ENCODE measurements around the gene NPEPL1. TPM values are rescaled to one million over a fixed set of nuclear protein-coding genes. Genes with fewer than 3 reads are reported as not detected.

NPEPL1 gene
- total and polyA plus RNA-seq, 10 of the 15 experiments (the other 5 are each of a cell fraction or from before 2014, with no cell fraction given) = 0.08 to 21.3 (median 10.2) TPM

DNA sequence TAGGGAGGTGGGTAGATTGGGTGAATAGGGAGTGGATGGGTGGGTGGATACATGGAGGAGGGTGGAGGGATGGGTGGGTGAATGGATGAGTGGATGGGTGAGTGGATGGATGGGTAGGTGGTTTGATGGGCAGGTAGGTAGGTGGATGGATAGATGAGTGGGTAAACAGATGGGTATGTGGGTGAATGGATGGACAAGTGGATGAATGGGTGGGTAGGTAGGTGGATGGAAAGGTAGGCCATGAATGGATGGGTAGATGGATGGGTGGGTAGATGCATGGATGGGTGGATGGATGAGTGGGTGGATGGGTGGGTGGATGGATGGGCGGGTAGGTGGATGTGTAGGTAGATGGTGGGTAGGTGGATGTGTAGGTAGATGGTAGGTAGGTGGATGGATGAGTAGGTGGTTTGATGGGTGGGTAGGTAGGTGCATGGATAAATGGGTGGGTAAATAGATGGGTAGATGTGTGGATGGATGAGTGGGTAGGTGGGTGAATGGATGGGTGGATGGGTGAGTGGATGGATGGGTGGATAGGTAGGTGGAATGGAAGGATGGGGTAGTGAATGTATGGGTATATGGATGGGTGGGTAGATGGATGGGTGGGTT lies 51.4 kb downstream of the NPEPL1 start:
- H3K4me1 ChIP-seq (ENCODE audit: control insufficient read depth, insufficient read depth, low read length) = no peaks in the 10 kb centered on the region
- in situ Hi-C loops (cut with MboI) = no loop called here
- ChIA-PET RAD21 (ENCODE audit: unreplicated experiment) (no interaction called here), CTCF (no interaction called here), POLR2A (no interaction called here), SMC1A (ENCODE audit: uncharacterized antibody, unreplicated experiment) (no interaction called here)
- no peak overlapping the region for H3K4me3 ChIP-seq
- TF ChIP-seq, protein P1, sequence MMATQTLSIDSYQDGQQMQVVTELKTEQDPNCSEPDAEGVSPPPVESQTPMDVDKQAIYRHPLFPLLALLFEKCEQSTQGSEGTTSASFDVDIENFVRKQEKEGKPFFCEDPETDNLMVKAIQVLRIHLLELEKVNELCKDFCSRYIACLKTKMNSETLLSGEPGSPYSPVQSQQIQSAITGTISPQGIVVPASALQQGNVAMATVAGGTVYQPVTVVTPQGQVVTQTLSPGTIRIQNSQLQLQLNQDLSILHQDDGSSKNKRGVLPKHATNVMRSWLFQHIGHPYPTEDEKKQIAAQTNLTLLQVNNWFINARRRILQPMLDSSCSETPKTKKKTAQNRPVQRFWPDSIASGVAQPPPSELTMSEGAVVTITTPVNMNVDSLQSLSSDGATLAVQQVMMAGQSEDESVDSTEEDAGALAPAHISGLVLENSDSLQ (IDR thresholded peaks at IDR 0.05) = no peak
- no peak overlapping the region for H3K4me2 ChIP-seq (ENCODE audit: control insufficient read depth, insufficient read depth)
- H3K9ac ChIP-seq (ENCODE audit: control insufficient read depth, insufficient read depth, low read length) = no peak overlapping the region
- WGBS (ENCODE audit: insufficient coverage, insufficient replicate concordance, low lambda C conversion rate, missing lambda C conversion rate) = no CpG with 5 or more reads among the region's 1 CpG
- no peak for ATAC-seq
- H3K27me3 ChIP-seq (replicated peaks in 1 of 2; ENCODE audit: control insufficient read depth in 2 of 2, insufficient read depth in 2 of 2, low read length in 1 of 2) = peaks cover 0 to 4% of the 10 kb centered on the region in 2 experiments; a peak in 2 of 4 replicates
- H3K36me3 ChIP-seq (ENCODE audit: control insufficient read depth in 2 of 2, insufficient read depth in 2 of 2, low read length in 1 of 2) = no peaks in the 10 kb centered on the region
- H3K27ac ChIP-seq (ENCODE audit: control insufficient read depth, insufficient read depth) = no peak overlapping the region
- H3K79me2 ChIP-seq (ENCODE audit: control insufficient read depth, insufficient read depth, low read length) = no peaks in the 10 kb centered on the region
- no peak overlapping the region for H2AFZ ChIP-seq (ENCODE audit: control insufficient read depth, low read depth, low read length)
- H3K9me3 ChIP-seq (replicated peaks; ENCODE audit: control insufficient read depth, insufficient read depth, low read length) = no peaks in the 10 kb centered on the region
- no TSS peak for BruUV-seq (replicated peaks)
- DNase-seq (ENCODE audit: low read depth, low spot score) = no peak
- intact Hi-C loops (cut with micrococcal nuclease; ENCODE audit: unreplicated experiment) = no loop called here
- H4K20me1 ChIP-seq (ENCODE audit: control insufficient read depth, insufficient read depth) = no peaks in the 10 kb centered on the region
- no peak for FAIRE-seq

DNA sequence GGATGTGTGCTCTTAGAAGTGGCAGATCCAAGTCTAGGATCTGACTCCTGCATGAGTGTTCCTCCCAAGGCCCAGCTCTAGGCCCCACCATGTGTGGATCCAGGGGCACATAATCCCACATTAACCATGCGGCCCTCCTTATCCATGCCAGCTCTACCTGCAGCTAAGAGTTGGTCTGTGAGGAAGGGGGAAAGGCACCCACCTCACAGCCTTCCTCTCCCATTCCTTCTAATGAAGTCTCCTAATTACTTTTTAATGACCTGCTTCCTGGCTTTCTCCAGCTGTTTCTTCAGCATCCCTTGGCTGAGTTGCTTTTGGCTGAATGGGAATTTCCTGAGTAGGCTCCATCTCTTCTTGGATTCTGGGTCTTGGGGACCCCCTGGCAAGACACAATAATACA lies 52.2 kb downstream of the NPEPL1 start:
- Histone ChIP-seq H3K4me3 (no peak overlapping the region), H3K4me1 (ENCODE audit: control insufficient read depth, insufficient read depth, low read length) (no peaks in the 10 kb centered on the region), H3K9me3 (replicated peaks; ENCODE audit: control insufficient read depth, insufficient read depth, low read length) (no peaks in the 10 kb centered on the region), H3K79me2 (ENCODE audit: control insufficient read depth, insufficient read depth, low read length) (no peaks in the 10 kb centered on the region), H3K4me2 (ENCODE audit: control insufficient read depth, insufficient read depth) (no peak overlapping the region), H4K20me1 (ENCODE audit: control insufficient read depth, insufficient read depth) (no peaks in the 10 kb centered on the region), H3K9ac (ENCODE audit: control insufficient read depth, insufficient read depth, low read length) (no peak overlapping the region), H3K36me3 (ENCODE audit: control insufficient read depth in 2 of 2, insufficient read depth in 2 of 2, low read length in 1 of 2) (no peaks in the 10 kb centered on the region), H2AFZ (ENCODE audit: control insufficient read depth, low read depth, low read length) (no peak overlapping the region), H3K27me3 (replicated peaks in 1 of 2; ENCODE audit: control insufficient read depth in 2 of 2, insufficient read depth in 2 of 2, low read length in 1 of 2) (peaks cover 0 to 4% of the 10 kb centered on the region in 2 experiments; a peak in 3 of 4 replicates), H3K27ac (ENCODE audit: control insufficient read depth, insufficient read depth) (no peak overlapping the region)
- FAIRE-seq (no peak), DNase-seq (ENCODE audit: low read depth, low spot score) (no peak), ATAC-seq (no peak)
- WGBS (ENCODE audit: insufficient coverage, insufficient replicate concordance, low lambda C conversion rate, missing lambda C conversion rate) = 21% methylated on average over 1 of the region's 1 CpG
- BruUV-seq (replicated peaks) = no TSS peak
- intact Hi-C loops (cut with micrococcal nuclease; ENCODE audit: unreplicated experiment) (no loop called here), in situ Hi-C loops (cut with MboI) (no loop called here)
- ChIA-PET SMC1A (ENCODE audit: uncharacterized antibody, unreplicated experiment) (no interaction called here), RAD21 (ENCODE audit: unreplicated experiment) (no interaction called here), CTCF (no interaction called here), POLR2A (no interaction called here)
- TF ChIP-seq CREM (IDR thresholded peaks at IDR 0.05; ENCODE audit: low read depth) (no peak), TCF12 (IDR thresholded peaks at IDR 0.05; ENCODE audit: low read depth, low read length) (no peak), EED (IDR thresholded peaks at IDR 0.05; ENCODE audit: low read depth) (no peak)
- TF ChIP-seq, protein P2, sequence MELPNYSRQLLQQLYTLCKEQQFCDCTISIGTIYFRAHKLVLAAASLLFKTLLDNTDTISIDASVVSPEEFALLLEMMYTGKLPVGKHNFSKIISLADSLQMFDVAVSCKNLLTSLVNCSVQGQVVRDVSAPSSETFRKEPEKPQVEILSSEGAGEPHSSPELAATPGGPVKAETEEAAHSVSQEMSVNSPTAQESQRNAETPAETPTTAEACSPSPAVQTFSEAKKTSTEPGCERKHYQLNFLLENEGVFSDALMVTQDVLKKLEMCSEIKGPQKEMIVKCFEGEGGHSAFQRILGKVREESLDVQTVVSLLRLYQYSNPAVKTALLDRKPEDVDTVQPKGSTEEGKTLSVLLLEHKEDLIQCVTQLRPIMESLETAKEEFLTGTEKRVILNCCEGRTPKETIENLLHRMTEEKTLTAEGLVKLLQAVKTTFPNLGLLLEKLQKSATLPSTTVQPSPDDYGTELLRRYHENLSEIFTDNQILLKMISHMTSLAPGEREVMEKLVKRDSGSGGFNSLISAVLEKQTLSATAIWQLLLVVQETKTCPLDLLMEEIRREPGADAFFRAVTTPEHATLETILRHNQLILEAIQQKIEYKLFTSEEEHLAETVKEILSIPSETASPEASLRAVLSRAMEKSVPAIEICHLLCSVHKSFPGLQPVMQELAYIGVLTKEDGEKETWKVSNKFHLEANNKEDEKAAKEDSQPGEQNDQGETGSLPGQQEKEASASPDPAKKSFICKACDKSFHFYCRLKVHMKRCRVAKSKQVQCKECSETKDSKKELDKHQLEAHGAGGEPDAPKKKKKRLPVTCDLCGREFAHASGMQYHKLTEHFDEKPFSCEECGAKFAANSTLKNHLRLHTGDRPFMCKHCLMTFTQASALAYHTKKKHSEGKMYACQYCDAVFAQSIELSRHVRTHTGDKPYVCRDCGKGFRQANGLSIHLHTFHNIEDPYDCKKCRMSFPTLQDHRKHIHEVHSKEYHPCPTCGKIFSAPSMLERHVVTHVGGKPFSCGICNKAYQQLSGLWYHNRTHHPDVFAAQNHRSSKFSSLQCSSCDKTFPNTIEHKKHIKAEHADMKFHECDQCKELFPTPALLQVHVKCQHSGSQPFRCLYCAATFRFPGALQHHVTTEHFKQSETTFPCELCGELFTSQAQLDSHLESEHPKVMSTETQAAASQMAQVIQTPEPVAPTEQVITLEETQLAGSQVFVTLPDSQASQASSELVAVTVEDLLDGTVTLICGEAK (IDR thresholded peaks at IDR 0.05; ENCODE audit: borderline replicate concordance) = no peak
- TF ChIP-seq, protein P1 (IDR thresholded peaks at IDR 0.05) = no peak
- TF ChIP-seq, protein P3, sequence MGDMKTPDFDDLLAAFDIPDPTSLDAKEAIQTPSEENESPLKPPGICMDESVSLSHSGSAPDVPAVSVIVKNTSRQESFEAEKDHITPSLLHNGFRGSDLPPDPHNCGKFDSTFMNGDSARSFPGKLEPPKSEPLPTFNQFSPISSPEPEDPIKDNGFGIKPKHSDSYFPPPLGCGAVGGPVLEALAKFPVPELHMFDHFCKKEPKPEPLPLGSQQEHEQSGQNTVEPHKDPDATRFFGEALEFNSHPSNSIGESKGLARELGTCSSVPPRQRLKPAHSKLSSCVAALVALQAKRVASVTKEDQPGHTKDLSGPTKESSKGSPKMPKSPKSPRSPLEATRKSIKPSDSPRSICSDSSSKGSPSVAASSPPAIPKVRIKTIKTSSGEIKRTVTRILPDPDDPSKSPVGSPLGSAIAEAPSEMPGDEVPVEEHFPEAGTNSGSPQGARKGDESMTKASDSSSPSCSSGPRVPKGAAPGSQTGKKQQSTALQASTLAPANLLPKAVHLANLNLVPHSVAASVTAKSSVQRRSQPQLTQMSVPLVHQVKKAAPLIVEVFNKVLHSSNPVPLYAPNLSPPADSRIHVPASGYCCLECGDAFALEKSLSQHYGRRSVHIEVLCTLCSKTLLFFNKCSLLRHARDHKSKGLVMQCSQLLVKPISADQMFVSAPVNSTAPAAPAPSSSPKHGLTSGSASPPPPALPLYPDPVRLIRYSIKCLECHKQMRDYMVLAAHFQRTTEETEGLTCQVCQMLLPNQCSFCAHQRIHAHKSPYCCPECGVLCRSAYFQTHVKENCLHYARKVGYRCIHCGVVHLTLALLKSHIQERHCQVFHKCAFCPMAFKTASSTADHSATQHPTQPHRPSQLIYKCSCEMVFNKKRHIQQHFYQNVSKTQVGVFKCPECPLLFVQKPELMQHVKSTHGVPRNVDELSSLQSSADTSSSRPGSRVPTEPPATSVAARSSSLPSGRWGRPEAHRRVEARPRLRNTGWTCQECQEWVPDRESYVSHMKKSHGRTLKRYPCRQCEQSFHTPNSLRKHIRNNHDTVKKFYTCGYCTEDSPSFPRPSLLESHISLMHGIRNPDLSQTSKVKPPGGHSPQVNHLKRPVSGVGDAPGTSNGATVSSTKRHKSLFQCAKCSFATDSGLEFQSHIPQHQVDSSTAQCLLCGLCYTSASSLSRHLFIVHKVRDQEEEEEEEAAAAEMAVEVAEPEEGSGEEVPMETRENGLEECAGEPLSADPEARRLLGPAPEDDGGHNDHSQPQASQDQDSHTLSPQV (IDR thresholded peaks at IDR 0.05) = no peak

Measured in GM12878 (cell line).